GM18511 (cell line): Measurements from ENCODE around the gene RAPGEF5.

Source experiments
- ATAC-seq: cut with Tn5 transposase; IDR thresholded peaks from one replicate; pipeline ENCODE4 v1.9.1; 2021; ENCODE audit warnings: mild to moderate bottlenecking, moderate library complexity; ENCODE audit not compliant: unreplicated experiment

Gene RAPGEF5

DNA sequence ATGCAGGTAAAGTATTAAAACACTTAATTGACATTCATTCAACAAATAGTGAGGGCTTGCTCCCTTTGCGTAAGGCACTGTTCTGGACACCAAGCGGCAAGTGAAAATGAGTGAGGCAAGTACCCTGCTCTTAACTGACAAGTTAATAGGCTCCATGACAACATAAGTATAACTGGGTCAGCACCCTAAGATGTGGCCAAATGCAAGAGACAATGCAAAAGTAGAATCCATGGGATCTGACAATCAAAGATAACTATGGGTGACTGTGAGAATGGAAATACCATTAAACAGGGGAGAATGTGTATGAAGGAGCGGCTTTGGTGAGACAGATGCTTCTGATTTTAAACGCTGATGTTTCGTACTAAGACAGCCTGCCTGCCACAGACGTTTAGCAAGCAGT is 160.5 kb downstream of the RAPGEF5 start:
- no peak for ATAC-seq

DNA sequence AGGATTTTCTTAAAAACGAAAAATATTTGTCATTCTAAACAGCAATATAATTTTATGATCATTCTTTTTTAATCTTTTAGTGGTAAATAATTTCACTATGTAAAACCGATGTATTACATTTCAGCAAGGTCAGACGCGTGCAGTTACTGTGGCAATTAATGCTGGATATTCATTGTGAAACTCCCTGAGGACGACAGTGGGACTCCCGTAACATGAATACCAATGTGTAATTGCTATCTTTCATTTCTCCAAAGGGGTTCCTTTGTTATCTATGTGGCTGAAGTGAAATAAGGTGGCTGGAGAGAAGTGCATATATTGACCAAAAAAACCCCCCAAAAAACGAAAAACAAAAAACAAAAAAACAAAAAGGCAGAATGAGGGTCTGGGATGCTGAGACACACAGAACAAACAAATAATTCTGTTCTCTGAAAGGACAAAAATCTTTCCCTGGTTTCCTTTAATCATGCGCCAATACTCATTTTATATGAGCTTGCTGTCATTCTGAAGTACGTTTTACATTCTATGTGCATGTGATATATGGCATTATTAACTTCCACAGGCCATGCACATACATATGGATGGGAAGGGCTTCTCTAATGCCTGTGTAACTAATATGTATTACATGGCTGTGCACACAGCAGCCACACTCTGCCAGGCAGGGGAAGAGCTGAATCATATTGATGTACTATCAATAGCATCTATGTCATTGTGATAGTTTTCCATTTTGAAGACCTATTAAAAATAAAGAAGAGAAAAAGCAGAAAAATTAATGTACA is 161.4 kb downstream of the RAPGEF5 start:
- no peak for ATAC-seq

DNA sequence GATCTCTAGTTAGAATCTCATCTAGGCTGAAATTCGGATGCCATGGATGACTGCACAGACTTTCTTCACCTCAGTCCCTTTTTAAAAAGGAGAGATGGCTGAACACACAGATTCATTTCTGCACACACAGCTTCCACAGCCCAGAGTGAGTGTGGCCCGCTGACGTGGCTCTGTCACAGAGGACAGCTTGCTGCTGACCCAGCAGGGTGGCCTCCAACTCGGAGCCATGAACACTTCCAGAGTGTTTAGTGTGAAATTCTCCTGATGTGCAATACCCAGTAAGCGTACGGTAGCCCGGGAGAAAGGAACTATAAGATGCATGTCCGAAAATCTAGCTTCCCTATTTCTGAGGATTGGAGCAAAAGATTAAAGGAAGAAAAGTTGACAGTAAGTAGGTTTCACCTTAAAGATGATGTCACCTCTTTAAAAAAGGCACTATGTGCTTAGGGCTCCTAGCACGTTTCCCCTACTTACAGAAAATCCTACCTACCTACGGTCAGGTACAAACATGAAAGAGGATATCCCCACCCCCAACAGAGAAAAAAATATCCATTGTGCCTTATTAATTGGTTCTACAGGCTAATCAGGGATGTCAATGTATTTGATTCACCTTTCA is 162.2 kb downstream of the RAPGEF5 start:
- ATAC-seq: no peak

DNA sequence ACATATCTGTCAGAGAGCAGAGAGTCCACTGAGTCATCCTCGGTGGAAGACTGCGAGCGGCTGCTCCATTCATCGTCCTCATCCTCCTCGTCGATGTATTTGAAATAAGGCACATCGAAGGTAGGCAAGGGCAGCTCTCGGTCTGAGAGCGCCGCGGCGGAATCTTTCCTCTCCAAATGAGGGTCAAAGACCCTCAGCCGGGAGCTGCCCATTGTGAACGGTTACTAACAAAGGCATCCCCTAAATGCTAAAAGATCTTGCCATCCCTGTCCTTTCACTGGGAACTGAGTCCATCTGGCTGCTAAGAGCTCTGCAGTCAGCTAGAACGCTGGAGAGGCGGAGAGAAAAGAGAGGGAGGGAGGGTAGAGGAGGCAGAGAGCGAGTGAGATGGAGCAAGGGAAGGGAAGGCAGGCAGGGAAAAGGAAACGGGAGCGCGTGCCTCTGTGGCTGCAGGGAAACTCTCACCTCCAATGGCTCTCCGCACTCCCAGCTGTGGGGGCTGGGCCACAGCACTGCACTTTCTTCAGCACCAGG is 163.4 kb downstream of the RAPGEF5 start:
- ATAC-seq: no peak

DNA sequence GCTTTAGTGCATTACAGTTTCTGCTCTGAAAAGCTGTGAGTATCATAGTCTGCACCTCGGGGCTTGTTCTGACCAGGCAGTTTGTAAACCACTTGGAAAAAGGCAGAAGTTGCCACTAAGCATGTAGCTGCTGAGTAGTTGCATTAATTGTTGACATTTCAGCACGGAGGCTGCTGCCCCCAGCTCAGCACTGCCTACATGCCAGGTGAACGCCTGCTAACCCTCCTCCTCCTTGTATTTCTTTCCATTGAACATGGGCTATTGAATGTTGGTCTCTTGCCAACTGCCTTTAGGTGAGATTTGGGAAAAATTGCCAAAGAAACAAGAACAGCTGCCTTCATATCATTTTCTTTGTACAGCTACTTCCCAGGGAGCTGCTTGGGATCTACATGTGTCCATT is 164.2 kb downstream of the RAPGEF5 start:
- no peak for ATAC-seq

DNA sequence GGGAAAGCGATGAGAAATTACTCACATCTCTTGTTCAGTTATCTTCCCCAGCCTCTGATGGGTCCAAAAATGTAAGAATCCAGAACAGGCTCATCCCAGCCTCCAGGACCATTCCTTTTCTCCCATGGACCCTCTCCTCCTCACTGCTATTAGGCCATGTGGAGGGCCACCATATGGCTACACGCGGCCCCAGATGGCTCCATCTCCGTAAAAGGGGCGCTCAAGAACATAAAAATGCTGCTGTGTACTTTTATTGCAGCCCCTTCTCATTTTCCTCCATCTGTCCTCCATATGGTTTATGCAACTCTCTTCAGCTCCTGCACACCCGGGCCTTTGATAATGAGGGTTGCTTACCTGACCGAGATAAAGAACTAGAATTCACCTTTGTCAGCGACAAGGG is 166.2 kb downstream of the RAPGEF5 start:
- no peak for ATAC-seq

DNA sequence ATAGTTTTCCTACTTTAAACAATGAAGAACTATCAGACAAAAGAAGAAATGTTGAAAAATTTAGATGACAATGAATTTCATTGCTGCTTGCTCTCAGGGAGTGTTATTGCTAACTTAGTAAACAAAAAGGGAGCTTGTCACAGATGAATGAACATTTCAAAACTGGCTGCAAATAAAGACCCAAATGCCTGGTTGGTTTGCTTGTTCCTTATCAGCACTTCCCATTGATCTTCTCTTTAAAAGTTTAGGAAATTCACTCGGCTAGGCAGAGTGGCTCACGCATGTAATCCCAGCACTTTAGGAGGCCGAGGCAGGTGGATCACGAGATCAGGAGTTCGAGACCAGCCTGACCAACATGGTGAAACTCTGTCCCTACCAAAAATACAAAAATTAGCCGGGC is 167.2 kb downstream of the RAPGEF5 start:
- ATAC-seq: no peak

DNA sequence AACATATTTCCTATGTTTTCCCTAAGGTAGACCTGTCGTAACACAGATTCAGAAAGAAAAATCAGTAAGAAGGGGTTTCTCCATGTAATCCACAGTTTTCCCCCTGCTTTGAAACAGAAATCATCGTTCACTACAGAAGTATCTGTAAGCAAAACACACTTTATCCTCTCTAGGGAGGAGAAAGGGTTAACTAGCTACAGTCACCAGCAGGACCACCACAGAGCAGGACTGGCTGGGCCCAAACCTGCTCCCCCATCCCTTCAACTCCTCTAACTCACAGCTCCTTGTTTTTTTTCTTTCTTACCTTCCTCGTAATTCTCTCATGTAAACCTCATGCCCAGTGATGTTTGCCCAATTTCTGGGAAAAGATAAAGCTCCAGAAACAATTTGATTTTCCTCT is 167.7 kb downstream of the RAPGEF5 start:
- no peak for ATAC-seq

DNA sequence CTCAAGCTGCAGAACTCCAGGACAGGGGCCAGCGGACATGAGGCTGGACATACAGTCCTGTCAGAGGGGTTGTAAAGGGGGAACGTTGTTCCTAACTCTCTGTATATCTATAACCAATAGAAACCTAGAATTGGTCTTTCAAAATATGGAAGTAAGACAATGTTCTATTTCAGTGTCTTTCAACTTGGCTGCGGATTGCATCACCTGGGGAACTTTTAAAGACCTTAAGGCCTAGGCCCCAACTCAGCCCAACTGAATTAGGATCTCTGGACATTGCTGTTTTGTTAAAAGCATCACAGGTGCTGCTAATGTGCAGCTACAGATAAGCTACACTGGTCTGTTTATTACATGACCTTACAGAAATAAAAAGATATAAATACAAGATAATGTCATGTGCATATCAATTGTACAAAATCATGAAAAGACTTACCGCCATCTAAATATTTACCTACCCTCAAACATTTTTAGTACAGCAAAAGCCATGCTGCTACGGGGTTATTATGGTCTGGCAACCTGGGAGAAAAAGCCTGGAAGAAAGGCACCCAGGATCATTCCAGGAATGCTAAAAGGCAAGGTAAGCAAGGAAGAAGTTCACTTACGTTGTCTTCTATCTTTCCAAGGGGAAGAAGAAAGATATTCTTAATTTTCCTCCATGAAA is 169.1 kb downstream of the RAPGEF5 start:
- no peak for ATAC-seq

DNA sequence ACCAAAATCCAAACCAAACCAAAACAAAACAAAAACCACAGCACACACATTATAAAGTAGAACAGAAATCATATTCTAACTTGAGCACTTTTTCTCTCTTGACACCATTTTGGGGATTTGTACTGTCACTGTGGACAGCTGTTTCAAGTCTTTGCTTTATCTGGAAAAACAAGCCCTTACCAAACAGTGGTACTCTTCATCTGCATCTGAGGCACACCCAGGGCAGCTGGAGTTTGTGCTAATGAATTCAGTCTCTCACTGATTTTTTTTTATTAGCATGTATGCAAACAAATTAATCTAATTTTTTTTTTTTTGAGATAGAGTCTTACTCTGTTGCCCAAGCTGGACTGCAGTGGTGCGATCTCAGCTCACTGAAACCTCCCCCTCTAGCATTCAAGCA is 171.4 kb downstream of the RAPGEF5 start:
- ATAC-seq: no peak

DNA sequence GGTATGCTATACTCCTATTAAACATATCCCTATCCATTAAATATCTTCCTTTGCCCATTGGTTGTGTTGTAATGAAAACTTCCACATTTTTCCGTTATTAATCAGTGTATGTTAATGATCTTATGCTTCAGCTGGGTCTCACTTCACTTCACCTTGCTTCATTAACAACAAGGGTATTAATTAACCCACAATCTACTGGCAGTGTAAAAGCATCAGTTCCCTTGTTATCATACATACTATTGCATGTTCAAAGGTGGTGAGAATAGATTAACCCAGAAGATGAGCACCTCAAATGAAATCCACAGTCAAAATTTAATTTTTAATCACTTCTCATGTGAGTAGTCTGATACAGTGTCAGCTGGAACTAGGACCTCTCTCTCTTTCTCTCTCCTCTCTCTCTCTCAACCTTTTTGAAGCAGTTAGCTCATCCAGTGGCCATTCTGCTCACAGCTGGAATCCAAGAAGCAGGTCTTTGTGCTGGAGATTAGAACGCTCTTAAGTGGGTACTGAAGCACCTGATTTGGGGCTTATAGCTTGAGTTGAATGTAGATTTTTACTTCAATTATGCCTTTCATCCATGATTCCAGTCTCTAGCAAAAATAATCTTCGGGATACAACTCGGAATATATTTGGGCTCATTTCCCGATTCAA is 172.3 kb downstream of the RAPGEF5 start:
- ATAC-seq: no peak

DNA sequence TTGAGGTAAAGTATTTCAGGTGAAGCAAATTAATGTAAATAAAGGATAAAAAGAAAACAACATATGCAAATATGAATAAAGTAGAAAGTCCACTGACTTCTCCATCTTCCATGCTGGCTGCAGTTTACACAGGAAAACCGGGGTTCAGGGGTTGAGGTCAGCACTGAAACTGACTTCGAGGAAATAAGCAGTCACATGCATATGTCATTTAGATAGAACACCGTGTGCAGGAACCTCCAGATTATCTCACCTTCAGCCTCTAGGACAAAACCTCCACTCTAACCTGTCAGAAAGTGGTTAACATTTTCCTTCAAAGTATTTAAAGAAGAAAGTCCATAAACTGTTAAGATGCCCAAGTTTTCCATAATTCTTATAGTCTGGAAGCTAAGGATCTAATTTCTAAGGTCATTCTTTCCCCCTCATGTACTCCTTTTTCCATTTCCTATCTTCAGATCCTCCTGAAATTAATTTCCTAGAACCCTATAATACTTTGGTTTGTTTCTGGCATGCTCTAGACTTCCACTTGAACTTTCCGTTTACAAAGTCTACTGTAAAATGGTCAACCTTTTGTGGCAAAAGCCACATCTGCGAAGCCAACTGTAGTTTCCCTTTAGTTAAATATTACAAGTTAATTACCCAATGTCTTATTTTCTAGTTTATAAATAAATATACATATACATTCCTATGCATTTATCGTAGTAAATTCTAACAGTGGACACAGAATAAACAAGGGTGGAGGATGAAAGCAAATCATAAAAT is 173.3 kb downstream of the RAPGEF5 start:
- no peak for ATAC-seq

DNA sequence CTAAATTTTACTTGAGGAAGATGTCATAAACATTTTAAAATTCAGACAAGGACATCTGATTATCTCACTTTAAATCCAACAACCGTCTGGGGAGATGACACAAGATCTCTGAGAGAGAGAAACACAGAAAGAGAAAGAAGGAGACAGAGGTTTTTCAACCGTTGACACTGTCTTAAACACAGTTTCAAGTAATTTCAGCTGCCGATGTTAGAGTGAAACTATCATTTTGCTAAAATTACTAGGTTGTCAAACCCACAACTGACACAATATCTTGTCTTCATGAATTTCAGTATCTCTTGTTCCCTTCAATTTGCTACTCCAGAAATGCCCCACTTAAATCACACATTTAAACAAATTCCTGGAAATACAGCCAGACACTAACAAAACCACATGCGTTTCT is 174.8 kb downstream of the RAPGEF5 start:
- ATAC-seq: no peak

DNA sequence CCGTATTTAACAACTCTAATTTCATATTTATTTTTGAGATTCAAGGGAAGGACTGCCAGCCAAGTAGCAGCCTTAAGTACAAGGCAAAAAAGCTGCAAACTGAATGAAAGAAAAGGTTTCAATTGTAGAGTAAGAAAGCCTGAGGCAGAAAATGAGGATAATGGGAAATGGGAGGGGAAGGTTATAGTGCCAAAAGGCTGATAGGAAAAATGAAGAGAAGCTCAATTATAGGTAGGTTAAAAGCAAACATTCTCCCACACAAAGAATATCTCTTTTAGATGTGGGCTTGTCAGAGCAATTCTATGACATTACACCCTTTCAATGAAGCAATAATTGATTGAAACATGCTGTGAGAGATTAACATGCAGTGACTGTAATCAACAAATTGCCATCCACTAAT is 175.3 kb downstream of the RAPGEF5 start:
- ATAC-seq: no peak

DNA sequence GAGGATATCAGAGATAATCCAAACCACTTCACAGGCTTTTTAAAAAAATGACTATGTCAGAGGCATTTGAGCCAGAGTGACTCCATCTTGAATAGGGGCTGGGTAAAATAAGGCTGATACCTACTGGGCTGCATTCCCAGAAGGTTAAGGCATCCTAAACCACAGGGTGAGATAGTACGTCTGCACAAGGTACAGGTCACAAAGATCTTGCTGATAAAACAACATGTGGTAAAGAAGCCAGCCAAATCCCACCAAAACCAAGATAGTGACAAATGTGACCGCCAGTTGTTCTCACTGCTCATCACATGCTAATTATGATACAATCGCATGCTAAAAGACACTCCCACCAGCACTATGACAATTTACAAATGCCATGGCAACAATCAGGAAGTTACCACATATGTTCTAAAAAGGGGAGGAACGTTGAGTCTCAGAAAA is 177.5 kb downstream of the RAPGEF5 start:
- ATAC-seq: no peak

DNA sequence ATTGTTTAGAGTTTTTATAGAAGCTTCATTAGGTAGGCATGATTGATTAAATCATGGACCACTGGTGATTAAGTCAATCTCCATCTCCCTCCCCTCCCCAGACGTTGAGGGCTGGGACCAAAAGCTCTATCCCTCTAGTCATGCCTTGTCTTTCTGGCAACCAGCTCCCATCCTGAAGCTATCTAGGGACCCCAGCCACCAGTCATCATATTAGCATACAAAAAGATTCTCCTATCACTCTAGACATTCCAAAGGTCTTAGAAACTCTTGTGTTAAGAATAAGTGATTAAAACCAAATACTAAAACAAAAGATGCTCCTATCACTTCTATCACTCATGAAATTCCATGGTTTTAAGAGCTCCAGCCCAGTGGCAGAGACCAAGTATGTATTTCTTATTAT is 178.2 kb downstream of the RAPGEF5 start:
- ATAC-seq: no peak

DNA sequence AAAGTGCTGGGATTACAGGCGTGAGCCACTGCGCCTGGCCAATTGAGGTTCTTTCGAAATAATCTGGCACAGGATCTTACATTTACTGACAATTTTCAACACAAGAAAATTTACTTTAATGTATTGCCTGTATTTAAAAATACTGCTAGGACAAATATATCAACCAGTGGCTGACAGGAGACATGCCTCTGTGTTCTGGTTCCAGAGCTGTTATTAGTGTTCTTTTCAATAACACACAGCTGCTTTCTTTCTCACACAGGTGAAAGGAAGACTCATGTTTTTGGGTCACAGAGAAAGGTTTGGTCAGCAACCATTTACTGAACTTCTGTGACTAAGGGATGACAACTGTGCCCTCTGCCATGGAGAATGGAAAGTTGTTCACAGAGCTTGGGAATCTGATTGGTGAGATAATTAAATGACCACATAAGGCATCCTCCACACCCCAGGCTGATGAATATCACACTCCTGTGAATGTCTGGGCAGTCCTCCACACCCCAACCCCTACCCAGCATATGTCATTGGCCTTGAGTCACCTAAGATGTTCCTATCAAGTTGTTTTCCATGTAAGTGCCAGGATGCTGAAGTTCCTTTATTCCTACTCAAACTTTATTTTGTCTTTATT is 180.1 kb downstream of the RAPGEF5 start:
- no peak for ATAC-seq

DNA sequence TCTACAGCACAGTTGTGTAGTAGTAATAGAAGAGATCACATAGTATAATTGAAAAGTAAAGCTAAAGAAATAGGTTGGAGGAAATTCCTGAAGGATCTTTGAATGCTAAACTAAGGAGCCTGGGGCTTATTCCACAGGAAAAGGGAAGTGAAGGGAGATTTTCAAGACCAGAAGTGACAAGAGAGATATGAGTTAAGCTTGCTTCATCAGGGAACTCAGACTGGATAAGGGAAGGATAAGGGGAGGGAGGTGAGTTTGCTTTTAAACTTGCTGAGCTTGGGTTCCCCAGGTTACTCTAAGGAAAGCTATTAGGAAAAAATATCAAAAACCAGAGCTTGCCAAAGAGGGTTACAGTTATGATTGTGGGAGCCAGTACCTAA is 182.4 kb downstream of the RAPGEF5 start:
- no peak for ATAC-seq

DNA sequence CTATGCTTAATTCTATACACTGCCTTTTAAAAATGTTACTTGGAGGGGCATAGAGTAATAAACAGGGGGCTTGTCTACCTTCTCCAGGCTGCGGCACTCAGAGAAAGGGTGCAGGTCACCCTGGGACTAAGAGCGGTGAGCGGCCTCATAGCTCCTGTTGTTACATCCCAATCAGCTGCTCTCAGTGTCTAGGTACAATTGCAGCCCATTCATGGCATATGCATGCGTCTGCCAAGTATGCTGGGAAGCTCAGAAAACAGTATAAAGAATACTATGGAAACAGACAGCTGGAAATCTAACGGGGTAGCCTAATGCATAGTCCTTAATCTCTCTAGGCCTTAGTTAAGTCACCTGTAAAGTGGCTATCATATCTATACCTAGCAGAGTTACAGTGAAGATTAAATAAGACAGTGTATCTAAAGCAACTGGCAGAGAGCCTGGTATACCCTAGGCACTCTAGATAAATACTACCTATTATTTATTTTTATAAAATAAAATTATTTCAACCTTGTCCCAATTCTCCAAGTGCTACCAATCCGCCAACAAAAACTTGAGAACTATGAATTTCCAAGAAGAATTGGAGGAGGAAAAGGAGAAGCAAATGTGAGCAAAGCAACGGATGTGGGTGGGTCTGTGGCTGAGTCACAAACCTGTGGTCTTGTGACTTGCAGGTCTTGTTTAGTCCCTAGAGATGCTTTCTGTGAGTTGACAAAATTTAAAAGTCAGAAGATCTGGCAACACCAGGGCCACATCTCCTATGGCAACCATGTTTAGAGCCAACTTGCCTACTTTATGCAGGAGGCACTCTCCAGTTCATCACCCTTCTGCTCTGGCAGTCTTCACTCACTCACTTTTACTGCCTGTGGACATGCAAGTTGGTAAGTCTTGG is 183.0 kb downstream of the RAPGEF5 start:
- peak; percentile 93 for ATAC-seq
